Measurements from ENCODE around the gene PCDHB14.
"Not testable (repeated sequence)": the region's sequence is repeated elsewhere in the genome, so short reads cannot be mapped to it uniquely, and the experiment has no call there.

Gene PCDHB14

DNA sequence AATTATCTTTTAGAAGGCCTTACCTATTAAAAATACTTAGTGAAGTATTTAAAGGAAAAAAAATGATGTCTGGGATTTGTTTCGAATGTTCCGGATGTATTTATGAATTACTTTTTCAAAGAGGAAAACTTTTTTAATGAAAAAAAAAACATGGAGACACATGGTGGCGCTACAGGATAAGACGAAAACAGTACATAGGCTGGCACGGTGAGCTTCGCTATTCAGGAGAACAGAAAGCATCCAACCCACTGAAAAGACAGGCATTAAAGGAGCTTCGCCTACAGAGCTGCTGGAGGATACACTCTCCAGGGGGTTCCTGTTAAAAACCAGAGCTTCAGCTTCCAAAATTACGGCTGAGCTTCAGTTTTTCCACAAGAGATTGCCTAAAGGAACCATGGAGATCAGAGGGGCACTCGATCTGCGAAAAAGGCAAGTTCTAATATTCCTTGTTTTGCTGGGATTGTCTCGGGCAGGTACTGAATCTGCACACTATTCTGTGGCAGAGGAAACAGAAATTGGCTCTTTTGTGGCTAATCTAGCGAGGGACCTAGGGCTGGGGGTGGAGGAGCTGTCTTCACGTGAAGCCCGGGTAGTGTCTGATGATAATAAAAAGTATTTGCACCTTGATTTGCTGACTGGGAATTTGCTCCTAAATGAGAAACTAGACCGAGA is at the start of gene PCDHB14:
TSS of gene PCDHB14 (plus strand) at position 232 of the 672 bp plus-strand sequence. CDS start at position 395, 163 bp downstream.
- H3K4me3 Mint-ChIP-seq, result peak within 1 kb of the TSS; percentile 40
- H3K27me3 Mint-ChIP-seq, result peaks cover 65% of the 10 kb centered on the region
- H3K27ac Mint-ChIP-seq, result no peak within 1 kb of the TSS
- H3K4me1 Mint-ChIP-seq, result no peaks in the 10 kb centered on the region
- H3K36me3 Mint-ChIP-seq, result peaks cover 10% of the 10 kb centered on the region
- peaks cover 25% of the 10 kb centered on the region for H3K9me3 Mint-ChIP-seq

DNA sequence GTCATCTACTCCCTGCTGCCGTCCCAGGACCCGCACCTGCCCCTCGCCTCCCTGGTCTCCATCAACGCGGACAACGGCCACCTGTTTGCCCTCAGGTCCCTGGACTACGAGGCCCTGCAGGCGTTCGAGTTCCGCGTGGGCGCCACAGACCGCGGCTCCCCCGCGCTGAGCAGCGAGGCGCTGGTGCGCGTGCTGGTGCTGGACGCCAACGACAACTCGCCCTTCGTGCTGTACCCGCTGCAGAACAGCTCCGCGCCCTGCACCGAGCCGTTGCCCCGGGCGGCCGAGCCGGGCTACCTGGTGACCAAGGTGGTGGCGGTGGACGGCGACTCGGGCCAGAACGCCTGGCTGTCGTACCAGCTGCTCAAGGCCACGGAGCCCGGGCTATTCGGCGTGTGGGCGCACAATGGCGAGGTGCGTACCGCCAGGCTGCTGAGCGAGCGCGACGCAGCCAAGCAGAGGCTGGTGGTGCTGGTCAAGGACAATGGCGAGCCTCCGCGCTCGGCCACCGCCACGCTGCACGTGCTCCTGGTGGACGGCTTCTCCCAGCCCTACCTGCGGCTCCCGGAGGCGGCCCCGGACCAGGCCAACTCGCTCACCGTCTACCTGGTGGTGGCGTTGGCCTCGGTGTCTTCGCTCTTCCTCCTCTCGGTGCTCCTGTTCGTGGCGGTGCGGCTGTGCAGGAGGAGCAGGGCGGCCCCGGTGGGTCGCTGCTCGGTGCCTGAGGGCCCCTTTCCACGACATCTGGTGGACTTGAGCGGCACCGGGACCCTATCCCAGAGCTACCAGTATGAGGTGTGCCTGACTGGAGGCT is 48.6 kb upstream of the PCDHB14 start:
- not testable (repeated sequence) for H3K9me3 Mint-ChIP-seq, H3K36me3 Mint-ChIP-seq, H3K27ac Mint-ChIP-seq, H3K4me3 Mint-ChIP-seq, H3K4me1 Mint-ChIP-seq
- peaks cover 21% of the 10 kb centered on the region for H3K27me3 Mint-ChIP-seq

DNA sequence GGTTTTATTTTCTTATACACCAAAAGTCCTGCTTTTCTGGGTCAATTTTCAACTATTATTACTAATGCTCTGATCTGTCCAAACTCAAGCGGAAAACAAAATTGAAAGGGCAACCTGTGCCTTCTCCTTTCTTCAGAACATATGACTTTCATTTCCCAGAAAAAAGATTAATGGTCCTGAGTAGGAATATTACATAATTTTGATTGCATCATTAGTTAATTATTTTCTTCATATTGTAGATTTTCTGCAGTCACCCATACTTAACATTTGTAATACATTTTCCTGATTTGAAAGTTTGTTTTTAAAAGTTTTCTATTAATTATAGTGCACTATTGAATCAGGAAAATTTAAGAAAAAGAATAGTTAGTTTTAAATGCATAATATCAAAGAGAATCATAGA is 47.2 kb upstream of the PCDHB14 start:
- Mint-ChIP-seq H3K27ac (no peak overlapping the region), H3K27me3 (peaks cover 23% of the 10 kb centered on the region), H3K4me1 (peaks cover 4% of the 10 kb centered on the region), H3K9me3 (peaks cover 10% of the 10 kb centered on the region), H3K4me3 (no peak overlapping the region), H3K36me3 (no peaks in the 10 kb centered on the region)

DNA sequence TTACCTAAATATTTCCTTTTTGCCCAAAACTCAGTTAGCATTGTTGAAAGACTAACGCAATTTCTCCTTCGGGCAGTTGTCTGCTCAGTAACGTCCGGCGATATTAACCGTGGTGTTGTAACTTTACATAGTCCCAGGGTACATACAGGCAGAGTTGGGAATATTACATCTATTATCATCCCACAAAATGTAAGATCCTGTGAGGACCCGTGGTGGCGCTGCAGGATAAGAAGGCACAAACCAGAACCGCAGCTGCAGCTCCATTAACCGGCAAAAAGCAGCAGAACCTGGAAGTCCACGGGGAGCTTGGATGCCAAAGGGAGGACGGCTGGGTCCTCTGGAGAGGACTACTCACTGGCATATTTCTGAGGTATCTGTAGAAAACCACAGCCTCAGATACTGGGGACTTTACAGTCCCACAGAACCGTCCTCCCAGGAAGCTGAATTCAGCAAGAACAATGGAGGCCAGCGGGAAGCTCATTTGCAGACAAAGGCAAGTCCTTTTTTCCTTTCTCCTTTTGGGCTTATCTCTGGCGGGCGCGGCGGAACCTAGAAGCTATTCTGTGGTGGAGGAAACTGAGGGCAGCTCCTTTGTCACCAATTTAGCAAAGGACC is 45.5 kb upstream of the PCDHB14 start, which contains the start of gene PCDHB8:
TSS of gene PCDHB8 (plus strand) at position 214 of the 615 bp plus-strand sequence. CDS start at position 459, 245 bp downstream.
- Mint-ChIP-seq H3K27me3 (peaks cover 32% of the 10 kb centered on the region), H3K9me3 (peaks cover 11% of the 10 kb centered on the region)
- H3K27ac Mint-ChIP-seq, H3K4me3 Mint-ChIP-seq, H3K36me3 Mint-ChIP-seq, H3K4me1 Mint-ChIP-seq: not testable (repeated sequence)

DNA sequence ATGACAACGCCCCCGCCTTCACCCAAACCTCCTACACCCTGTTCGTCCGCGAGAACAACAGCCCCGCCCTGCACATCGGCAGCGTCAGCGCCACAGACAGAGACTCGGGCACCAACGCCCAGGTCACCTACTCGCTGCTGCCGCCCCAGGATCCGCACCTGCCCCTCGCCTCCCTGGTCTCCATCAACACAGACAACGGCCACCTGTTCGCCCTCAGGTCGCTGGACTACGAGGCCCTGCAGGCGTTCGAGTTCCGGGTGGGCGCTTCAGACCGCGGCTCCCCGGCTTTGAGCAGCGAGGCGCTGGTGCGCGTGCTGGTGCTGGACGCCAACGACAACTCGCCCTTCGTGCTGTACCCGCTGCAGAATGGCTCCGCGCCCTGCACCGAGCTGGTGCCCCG is 43.8 kb upstream of the PCDHB14 start:
- peaks cover 16% of the 10 kb centered on the region for H3K9me3 Mint-ChIP-seq
- peaks cover 30% of the 10 kb centered on the region for H3K27me3 Mint-ChIP-seq
- not testable (repeated sequence) for H3K27ac Mint-ChIP-seq, H3K4me3 Mint-ChIP-seq, H3K36me3 Mint-ChIP-seq, H3K4me1 Mint-ChIP-seq

DNA sequence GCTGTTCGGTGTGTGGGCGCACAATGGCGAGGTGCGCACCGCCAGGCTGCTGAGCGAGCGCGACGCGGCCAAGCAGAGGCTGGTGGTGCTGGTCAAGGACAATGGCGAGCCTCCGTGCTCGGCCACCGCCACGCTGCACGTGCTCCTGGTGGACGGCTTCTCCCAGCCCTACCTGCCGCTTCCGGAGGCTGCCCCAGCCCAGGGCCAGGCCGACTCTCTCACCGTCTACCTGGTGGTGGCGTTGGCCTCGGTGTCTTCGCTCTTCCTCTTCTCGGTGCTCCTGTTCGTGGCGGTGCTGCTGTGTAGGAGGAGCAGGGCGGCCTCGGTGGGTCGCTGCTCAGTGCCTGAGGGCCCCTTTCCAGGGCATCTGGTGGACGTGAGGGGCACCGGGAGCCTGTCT is 43.3 kb upstream of the PCDHB14 start:
- H3K4me1 Mint-ChIP-seq, H3K4me3 Mint-ChIP-seq, H3K36me3 Mint-ChIP-seq, H3K27ac Mint-ChIP-seq: not testable (repeated sequence)
- Mint-ChIP-seq H3K27me3 (peaks cover 34% of the 10 kb centered on the region), H3K9me3 (peaks cover 20% of the 10 kb centered on the region)

DNA sequence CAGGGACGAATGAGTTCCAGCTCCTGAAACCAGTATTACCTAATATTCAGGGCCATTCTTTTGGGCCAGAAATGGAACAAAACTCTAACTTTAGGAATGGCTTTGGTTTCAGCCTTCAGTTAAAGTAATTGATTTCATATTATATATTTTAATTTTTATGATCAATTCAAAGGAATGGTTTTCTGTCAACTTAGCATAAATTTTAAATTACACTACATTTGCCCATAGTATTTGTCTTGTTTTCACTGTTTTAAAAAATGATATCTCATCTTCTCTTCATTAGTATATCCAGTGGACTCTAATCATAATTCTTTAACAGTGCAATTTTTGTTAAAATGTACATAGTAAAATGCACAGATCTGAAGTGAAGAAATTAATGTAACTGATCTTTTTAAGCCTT is 42.8 kb upstream of the PCDHB14 start:
- Mint-ChIP-seq H3K4me3 (no peak overlapping the region), H3K9me3 (peaks cover 25% of the 10 kb centered on the region), H3K27ac (no peak overlapping the region), H3K4me1 (no peaks in the 10 kb centered on the region), H3K36me3 (peaks cover 7% of the 10 kb centered on the region), H3K27me3 (peaks cover 37% of the 10 kb centered on the region)

DNA sequence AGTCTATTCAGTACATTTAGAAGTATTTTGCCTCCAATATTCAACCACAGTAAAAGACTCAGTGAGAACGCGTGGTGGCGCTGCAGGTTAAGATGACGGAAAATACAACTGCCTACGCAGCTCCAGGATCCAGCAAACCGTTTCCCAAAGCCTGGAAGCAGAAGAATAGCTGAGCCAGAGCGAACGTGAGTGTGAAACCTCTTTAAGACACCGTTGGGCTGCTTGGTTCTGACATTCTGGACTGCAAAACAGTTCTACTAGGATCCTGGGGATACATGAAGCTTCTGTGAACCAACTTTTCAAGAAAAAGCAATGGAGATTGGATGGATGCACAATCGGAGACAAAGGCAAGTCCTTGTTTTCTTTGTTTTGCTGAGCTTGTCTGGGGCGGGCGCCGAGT is 40.9 kb upstream of the PCDHB14 start, which contains the start of gene PCDHB16:
TSS of gene PCDHB16 (plus strand) at position 140 of the 400 bp plus-strand sequence. CDS start at position 313, 173 bp downstream.
- Mint-ChIP-seq H3K4me1 (peaks cover 7% of the 10 kb centered on the region), H3K27me3 (peaks cover 46% of the 10 kb centered on the region), H3K36me3 (peaks cover 10% of the 10 kb centered on the region), H3K4me3 (no peak within 1 kb of the TSS), H3K27ac (no peak within 1 kb of the TSS), H3K9me3 (peaks cover 31% of the 10 kb centered on the region)

DNA sequence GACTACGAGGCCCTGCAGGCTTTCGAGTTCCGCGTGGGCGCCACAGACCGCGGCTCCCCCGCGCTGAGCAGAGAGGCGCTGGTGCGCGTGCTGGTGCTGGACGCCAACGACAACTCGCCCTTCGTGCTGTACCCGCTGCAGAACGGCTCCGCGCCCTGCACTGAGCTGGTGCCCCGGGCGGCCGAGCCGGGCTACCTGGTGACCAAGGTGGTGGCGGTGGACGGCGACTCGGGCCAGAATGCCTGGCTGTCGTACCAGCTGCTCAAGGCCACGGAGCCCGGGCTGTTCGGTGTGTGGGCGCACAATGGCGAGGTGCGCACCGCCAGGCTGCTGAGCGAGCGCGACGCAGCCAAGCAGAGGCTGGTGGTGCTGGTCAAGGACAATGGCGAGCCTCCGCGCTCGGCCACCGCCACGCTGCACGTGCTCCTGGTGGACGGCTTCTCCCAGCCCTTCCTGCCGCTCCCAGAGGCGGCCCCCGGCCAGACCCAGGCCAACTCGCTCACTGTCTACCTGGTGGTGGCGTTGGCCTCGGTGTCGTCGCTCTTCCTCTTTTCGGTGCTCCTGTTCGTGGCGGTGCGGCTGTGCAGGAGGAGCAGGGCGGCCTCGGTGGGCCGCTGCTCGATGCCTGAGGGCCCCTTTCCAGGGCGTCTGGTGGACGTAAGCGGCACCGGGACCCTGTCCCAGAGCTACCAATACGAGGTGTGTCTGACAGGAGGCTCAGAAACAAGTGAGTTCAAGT is 38.9 kb upstream of the PCDHB14 start:
- H3K4me1 Mint-ChIP-seq, H3K27ac Mint-ChIP-seq, H3K4me3 Mint-ChIP-seq: not testable (repeated sequence)
- Mint-ChIP-seq H3K36me3 (peaks cover 15% of the 10 kb centered on the region), H3K9me3 (peaks cover 39% of the 10 kb centered on the region), H3K27me3 (peaks cover 52% of the 10 kb centered on the region)

DNA sequence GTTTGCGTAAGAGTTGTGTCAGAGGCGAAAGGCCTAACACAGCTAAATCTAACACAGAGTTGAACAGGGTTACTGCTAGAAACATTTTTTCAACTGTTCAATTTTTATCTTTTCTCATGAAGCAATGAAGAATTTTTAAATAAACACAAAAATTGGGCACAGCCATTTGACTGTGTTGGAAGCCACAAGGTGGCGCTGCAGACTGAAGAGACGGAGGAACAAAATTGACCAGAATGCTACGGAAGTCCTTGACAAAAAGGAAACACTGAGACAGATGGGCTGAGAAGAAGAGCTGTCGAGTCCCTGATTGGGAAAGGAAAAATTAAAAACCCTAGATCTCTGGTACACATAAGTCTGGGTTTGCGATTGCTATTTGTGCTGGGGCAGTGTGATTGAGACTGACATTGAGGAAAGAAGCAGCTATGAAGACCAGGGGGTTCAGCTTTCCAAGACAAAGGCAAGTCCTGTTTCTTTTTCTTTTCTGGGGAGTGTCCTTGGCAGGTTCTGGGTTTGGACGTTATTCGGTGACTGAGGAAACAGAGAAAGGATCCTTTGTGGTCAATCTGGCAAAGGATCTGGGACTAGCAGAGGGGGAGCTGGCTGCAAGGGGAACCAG is 36.1 kb upstream of the PCDHB14 start, which contains the start of gene PCDHB9:
TSS of gene PCDHB9 (plus strand) at position 265 of the 616 bp plus-strand sequence. CDS start at position 423, 158 bp downstream.
- peak within 1 kb of the TSS; percentile 15 for H3K4me3 Mint-ChIP-seq
- H3K27ac Mint-ChIP-seq, result no peak within 1 kb of the TSS
- peaks cover 7% of the 10 kb centered on the region for H3K4me1 Mint-ChIP-seq
- peaks cover 55% of the 10 kb centered on the region for H3K27me3 Mint-ChIP-seq
- H3K36me3 Mint-ChIP-seq, result peaks cover 16% of the 10 kb centered on the region
- peaks cover 35% of the 10 kb centered on the region for H3K9me3 Mint-ChIP-seq

DNA sequence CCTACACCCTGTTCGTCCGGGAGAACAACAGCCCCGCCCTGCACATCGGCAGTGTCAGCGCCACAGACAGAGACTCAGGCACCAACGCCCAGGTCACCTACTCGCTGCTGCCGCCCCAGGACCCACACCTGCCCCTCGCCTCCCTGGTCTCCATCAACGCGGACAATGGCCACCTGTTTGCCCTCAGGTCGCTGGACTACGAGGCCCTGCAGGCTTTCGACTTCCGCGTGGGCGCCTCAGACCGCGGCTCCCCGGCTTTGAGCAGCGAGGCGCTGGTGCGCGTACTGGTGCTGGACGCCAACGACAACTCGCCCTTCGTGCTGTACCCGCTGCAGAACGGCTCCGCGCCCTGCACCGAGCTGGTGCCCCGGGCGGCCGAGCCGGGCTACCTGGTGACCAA is 34.5 kb upstream of the PCDHB14 start:
- H3K27me3 Mint-ChIP-seq, result peaks cover 50% of the 10 kb centered on the region
- not testable (repeated sequence) for H3K4me3 Mint-ChIP-seq, H3K4me1 Mint-ChIP-seq, H3K27ac Mint-ChIP-seq
- H3K9me3 Mint-ChIP-seq, result peaks cover 23% of the 10 kb centered on the region
- H3K36me3 Mint-ChIP-seq, result peaks cover 13% of the 10 kb centered on the region

DNA sequence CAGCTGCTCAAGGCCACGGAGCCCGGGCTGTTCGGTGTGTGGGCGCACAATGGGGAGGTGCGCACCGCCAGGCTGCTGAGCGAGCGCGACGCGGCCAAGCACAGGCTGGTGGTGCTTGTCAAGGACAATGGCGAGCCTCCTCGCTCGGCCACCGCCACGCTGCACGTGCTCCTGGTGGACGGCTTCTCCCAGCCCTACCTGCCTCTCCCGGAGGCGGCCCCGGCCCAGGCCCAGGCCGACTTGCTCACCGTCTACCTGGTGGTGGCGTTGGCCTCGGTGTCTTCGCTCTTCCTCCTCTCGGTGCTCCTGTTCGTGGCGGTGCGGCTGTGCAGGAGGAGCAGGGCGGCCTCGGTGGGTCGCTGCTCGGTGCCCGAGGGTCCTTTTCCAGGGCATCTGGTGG is 34.0 kb upstream of the PCDHB14 start:
- not testable (repeated sequence) for H3K27ac Mint-ChIP-seq, H3K4me3 Mint-ChIP-seq, H3K4me1 Mint-ChIP-seq
- Mint-ChIP-seq H3K36me3 (peaks cover 13% of the 10 kb centered on the region), H3K27me3 (peaks cover 51% of the 10 kb centered on the region), H3K9me3 (peaks cover 23% of the 10 kb centered on the region)

DNA sequence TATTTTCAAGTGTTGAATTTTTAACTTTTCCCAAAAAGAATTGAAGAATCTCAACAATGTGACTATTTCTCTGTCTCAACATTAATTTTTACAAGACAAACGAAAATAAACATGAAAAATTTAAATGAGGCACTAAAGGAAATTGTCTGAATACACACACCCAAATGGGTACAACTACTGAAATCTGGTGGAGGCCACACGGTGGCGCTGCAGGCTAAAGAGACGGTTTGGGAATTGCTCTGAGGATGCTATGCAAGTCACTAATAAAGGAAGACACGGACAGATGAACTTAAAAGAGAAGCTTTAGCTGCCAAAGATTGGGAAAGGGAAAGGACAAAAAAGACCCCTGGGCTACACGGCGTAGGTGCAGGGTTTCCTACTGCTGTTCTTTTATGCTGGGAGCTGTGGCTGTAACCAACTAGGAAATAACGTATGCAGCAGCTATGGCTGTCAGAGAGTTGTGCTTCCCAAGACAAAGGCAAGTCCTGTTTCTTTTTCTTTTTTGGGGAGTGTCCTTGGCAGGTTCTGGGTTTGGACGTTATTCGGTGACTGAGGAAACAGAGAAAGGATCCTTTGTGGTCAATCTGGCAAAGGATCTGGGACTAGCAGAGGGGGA is 30.9 kb upstream of the PCDHB14 start, which contains the start of gene PCDHB10:
TSS of gene PCDHB10 (plus strand) at position 244 of the 616 bp plus-strand sequence. CDS start at position 444, 200 bp downstream.
- Mint-ChIP-seq H3K36me3 (peaks cover 15% of the 10 kb centered on the region), H3K27me3 (peaks cover 43% of the 10 kb centered on the region), H3K9me3 (peaks cover 13% of the 10 kb centered on the region), H3K4me3 (no peak within 1 kb of the TSS), H3K4me1 (peaks cover under 1% of the 10 kb centered on the region), H3K27ac (no peak within 1 kb of the TSS)

DNA sequence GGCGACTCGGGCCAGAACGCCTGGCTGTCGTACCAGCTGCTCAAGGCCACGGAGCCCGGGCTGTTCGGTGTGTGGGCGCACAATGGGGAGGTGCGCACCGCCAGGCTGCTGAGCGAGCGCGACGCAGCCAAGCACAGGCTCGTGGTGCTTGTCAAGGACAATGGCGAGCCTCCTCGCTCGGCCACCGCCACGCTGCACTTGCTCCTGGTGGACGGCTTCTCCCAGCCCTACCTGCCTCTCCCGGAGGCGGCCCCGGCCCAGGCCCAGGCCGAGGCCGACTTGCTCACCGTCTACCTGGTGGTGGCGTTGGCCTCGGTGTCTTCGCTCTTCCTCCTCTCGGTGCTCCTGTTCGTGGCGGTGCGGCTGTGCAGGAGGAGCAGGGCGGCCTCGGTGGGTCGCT is 28.8 kb upstream of the PCDHB14 start:
- H3K4me1 Mint-ChIP-seq, result not testable (repeated sequence)
- H3K27me3 Mint-ChIP-seq, result peaks cover 48% of the 10 kb centered on the region
- peaks cover 20% of the 10 kb centered on the region for H3K9me3 Mint-ChIP-seq

More for the DNA sequence above, 28.8 kb upstream of the PCDHB14 start:
- H3K27ac Mint-ChIP-seq, H3K4me3 Mint-ChIP-seq: not testable (repeated sequence)
- H3K36me3 Mint-ChIP-seq, result peaks cover 15% of the 10 kb centered on the region

Data from activated naive CD4-positive, alpha-beta T cell treated with anti-CD3 and anti-CD28 coated beads, Interleukin-2, amount 50 U/mL, for 24 hours (primary cell).